Activated CD4-positive, alpha-beta T cell treated with anti-CD3 and anti-CD28 coated beads for 48 hours (primary cell): Measurements from ENCODE around the gene UCHL3.
"Not testable (repeated sequence)": the region's sequence is repeated elsewhere in the genome, so short reads cannot be mapped to it uniquely, and the experiment has no call there.

Source experiments
- DNase-seq: peaks from one replicate; pipeline ENCODE4 v3.0.0-alpha.2; 2020

The UCHL3 gene

GRCh38 chr13:75549262-75550158 lies at the start of gene UCHL3:
TSS of gene UCHL3 (plus strand) at chr13:75549791. CDS start at chr13:75549821, 30 bp downstream.
- peak; percentile 98 for DNase-seq

- DNase-seq = no peak
Measured at GRCh38 chr13:75505327-75505726, 44.3 kb upstream of the UCHL3 start.

- DNase-seq = no peak
Measured at GRCh38 chr13:75506018-75506417, 43.6 kb upstream of the UCHL3 start.

GRCh38 chr13:75507027-75508001 lies 42.3 kb upstream of the UCHL3 start:
- no peak for DNase-seq

GRCh38 chr13:75508002-75508548 lies 41.5 kb upstream of the UCHL3 start:
- no peak for DNase-seq

- no peak for DNase-seq
Measured at GRCh38 chr13:75511051-75511625, 38.5 kb upstream of the UCHL3 start.

- DNase-seq = no peak
Measured at GRCh38 chr13:75512253-75512652, 37.3 kb upstream of the UCHL3 start.

GRCh38 chr13:75513271-75513670 lies 36.3 kb upstream of the UCHL3 start:
- no peak for DNase-seq

GRCh38 chr13:75514080-75514995 lies 35.3 kb upstream of the UCHL3 start:
- DNase-seq = no peak

GRCh38 chr13:75518439-75519088 lies 31.0 kb upstream of the UCHL3 start:
- DNase-seq = no peak

- DNase-seq = no peak
Measured at GRCh38 chr13:75521956-75522355, 27.6 kb upstream of the UCHL3 start.

- DNase-seq = no peak
Measured at GRCh38 chr13:75530549-75530961, 19.0 kb upstream of the UCHL3 start.

GRCh38 chr13:75533861-75534260 lies 15.7 kb upstream of the UCHL3 start:
- no peak for DNase-seq

- peak; percentile 77 for DNase-seq
Measured at GRCh38 chr13:75537401-75538365, 11.9 kb upstream of the UCHL3 start, which contains the start of gene COMMD6. TSS of gene COMMD6 (minus strand) at chr13:75537841. CDS start at chr13:75537805, 36 bp downstream.

GRCh38 chr13:75541287-75541686 lies 8.3 kb upstream of the UCHL3 start:
- no peak for DNase-seq

- DNase-seq = no peak
Measured at GRCh38 chr13:75541961-75542360, 7.6 kb upstream of the UCHL3 start.

GRCh38 chr13:75544681-75545330 lies 4.8 kb upstream of the UCHL3 start:
- DNase-seq = no peak

GRCh38 chr13:75545386-75545785 lies 4.2 kb upstream of the UCHL3 start:
- DNase-seq = not testable (repeated sequence)

- DNase-seq = no peak
Measured at GRCh38 chr13:75547917-75548316, 1.7 kb upstream of the UCHL3 start.
